Stimulated activated CD4-positive, alpha-beta T cell treated with anti-CD3 and anti-CD28 coated beads, Interleukin-2, amount 100 ng/mL, for 48 hours (primary cell): Measurements from ENCODE around the gene KIAA1614.

ENCODE experiments used
- DNase-seq, 2 donors: peaks; one replicate each; pipeline ENCODE4 v3.0.0-alpha.2; 2020

The KIAA1614 gene, protein sequence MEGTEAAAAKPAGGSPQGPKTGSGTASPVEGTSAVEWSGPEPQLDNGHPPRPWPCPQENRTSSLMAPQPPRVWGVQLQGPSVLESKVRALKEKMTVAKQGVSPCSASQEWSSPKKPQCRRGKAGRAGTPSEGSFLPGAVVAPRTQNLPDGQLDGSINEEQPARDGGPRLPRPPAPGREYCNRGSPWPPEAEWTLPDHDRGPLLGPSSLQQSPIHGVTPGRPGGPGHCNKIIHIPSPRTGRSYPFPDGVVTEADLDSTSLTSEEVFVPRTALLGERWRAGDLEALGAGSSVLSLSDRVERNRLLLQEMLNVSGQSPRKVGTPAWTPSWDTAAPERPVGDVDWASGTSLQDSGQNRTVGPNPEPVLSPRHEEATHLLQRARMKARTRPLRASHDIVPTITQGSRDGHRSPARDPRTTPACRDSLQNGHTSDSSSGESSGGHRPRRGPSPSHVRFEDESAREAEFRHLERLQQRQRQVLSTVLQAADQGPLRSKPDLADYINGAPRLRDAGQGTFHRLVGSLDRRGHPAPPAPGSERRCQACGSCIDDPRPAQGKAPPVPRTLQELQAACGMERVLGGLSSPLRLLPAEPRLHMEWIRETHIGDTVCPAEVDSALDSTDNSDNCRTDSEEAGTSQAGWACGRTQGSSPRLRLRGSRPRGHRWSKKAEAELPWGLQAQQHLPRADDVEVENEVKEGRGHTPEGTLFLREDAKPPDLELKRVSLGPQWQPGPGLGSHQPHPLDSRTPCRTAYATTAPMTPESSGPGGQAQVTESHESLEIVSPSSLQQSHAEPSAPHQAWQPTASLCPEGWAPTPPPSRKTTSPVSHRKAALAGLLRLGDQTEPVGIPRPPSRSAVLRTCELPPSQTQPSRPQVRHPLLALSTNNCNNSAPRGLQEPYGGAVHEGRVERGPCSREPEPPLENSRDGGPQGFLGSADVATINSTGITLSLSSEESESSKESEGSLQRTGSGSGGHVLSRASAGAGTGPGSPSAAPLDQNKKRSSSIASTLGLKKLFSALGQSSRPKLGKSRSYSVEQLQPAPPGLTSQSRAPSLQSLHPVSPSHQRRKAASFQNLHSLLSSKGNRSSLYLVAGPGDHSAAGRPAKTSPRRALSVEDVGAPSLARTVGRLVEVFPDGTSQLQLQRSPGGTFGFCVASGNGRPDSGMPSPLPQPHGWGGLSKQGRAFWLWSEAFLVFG

DNA sequence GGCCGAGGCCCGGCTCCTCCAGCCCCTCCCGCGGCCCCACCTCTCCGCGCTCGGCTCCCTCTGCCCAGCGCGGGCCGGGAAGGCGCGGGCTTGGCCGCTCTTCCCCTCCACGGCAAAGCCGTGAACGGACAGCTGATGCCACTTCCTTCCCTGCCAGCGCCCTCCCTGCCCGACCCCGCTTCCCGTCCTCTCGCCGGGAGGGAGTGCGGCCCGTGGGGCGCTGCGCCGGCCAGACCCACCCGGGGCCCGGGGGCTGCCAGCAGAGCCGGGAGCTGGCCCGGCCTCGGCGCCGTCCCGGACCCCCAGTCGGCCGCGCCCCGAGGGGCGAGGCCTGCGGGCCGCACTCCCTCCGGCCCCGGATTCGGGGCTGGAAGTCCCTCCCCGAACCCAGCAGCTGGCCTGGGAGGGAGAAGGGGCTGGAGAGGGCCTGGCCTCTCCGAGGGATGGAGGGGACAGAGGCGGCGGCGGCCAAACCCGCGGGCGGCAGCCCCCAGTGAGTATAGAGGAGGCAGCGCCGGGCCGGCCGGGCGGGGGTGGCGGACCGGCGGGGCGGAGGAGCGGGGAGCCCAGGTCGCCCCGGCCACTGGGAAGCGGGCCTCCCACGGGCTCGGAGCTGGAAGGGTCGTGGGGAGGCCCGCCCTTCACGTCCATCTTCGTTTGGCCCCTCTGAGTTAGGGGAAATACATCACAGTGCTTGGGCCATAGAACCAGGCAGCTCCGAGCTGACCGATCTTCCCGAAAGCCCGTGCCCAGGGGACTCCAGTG lies at the start of gene KIAA1614:
TSS of gene KIAA1614 (plus strand) at position 97 of the 765 bp plus-strand sequence. CDS start at position 444, 347 bp downstream.
- no peak for DNase-seq

DNA sequence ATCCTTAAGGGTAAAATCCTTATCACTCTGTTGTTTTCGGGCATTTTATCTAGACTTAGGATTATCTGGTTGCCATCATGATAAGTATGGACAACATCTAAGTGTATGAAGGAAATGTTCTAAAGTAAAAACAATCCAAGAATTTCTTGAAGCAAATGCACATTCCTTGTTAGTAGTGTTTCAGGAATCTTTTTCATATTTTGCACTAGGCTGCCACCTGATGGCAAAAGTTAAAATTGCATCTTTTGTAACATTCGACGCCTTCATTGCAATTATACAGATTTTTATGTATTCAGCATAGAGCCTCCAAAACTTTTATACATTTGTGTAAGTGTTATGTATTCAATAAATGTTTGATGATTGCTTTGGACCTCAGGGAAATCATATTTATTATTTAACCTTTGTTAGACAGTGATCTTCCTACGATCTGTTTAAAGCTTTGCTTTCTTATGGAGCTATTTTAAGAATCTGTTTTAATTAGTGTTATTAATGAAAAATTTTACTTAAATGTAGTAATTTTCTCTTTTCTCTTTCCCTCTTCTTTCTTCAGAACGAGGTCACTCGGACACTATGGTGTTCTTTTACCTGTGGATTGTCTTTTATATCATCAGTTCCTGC lies 49.4 kb upstream of the KIAA1614 start:
- DNase-seq, result peak; percentile 15 to 23

GRCh38 chr1:180881806-180882509 lies 30.7 kb upstream of the KIAA1614 start:
- no peak for DNase-seq

- no peak for DNase-seq
Observed at GRCh38 chr1:180884588-180885300, 28.0 kb upstream of the KIAA1614 start.

GRCh38 chr1:180886338-180886737 lies 26.4 kb upstream of the KIAA1614 start:
- no peak for DNase-seq

DNA sequence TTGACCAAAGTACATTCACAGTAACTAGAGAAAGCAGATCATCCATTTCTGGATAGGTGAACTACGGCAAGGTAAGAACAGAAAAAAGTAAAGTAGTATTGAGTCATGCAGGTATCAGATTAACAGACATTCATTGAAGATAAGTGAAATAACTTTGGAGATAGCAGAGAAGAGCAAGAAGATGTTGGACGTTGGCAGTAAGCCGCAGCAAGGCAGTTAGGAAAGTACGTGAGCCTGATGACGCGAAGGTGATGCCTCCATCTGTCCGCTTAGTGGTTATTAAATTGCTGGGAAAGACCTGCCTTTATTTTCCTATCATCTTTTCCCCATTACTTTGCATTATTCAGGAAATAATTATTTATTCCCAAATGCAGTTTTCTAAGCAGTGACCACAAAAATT lies 24.9 kb upstream of the KIAA1614 start:
- no peak for DNase-seq

- DNase-seq, result no peak
Observed at GRCh38 chr1:180888870-180889269, 23.8 kb upstream of the KIAA1614 start.

DNA sequence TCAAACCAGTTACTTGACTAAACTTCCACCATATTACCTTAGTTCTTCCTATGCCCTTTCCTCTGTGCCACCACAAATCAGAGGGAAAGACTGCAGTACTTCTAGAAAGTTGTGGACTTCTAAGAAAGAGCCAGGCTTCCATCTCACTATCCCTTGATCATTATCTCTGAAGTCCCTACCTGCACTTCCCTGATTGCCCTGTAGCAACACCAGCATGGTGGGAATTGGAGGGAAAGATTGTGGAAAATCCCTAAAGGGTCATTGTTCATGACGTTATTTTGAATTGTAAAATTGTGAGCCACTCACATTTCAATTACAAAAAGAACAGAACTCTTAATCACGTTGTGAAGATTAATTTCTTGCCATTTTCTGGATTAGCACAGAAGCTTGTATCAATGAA lies 23.4 kb upstream of the KIAA1614 start:
- no peak for DNase-seq

DNA sequence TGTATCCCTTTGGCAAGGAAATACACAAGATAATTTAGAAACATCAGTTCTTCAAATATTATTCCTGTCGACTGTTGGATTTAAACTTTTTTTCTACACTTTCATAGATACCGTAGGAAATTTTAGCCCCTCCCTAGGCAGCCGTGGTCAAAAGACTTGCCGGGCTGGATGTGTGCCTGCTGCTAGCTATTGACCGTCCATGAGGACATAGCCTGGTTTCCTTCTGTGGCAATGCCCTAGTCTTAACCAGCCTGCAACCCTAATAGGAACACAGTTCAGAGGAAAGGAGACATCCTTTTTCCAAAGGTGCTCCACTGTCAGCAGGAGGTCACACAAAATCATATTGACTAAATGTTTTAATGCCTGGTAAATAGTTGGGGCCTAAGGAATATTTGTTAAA lies 20.4 kb upstream of the KIAA1614 start:
- DNase-seq, result no peak

DNA sequence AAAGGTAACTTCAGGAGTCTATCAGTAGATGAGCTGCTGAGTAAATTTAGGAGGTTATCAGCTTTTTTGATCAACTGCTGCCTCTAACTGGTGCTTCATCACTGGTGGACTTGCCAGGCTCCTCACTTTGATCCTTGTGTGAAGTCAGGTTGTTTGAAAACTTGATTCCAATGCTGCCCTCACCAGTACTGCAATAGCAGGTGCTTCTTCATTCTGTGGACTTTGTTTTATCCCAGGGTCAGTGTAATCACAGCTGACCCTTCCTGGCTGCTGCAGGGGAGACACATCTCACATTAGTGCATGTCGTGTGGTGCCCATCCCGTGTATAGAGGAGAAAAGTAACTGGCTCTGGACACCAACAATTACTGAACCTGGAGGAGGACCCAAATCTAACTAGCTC lies 20.0 kb upstream of the KIAA1614 start:
- DNase-seq, result no peak

DNA sequence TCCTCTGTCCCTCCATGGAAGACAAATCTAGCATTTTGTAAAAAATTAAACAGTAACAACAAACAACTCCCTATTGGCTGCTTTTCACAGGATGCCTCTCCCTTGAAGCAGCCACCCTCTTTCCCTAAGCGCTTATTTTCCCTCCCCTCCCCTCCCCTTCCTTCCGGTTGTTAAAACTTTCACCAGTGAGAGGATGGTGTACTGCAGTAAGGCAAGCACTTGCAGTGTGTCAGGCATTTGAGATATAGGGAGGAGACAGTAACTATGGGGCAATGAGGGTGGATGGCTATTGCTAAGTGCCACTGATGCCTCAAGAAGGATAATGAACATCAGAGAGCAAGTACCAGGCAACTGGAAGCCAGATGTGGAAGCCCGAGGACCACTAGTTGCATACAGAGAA lies 19.1 kb upstream of the KIAA1614 start:
- DNase-seq, result no peak

GRCh38 chr1:180896161-180896560 lies 16.5 kb upstream of the KIAA1614 start:
- no peak for DNase-seq

DNA sequence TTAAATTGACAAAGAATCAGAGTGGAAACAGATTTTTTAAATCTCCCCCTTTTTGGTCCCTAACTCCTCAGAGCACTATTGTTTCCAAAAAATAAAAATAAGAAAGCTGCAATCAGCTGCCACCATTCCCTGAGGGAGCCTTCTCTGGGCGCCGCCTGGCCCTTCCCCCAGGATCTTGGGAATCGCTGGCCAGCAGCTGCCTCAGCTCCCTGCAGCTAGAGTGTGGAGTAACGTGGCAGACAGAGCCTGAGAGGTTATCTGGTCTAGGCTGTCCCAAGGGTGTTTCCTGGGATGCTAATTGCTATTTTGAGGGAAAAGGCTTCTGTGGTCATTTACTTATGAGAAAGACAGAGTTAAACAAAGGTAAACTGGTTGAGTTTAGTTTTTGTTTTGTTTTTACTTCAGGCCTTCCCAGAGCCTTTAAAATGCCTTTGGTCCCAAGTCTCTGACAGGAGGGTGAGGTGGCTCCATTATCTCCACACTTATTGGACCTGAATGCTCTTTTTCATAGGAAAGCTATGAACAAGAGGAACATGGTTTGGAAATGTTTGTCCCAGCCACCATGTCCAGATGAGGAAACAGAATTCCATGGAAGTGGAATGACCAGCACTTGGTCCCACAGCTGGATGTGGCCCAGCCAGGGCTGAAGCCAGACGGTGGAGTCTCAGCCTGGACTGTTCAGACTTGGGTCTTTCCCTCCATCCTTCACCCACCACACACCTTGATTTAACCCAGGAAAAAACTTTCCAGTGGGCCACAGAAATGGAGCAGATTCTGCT lies 14.1 kb upstream of the KIAA1614 start:
- no peak for DNase-seq

- DNase-seq, result no peak
Observed at GRCh38 chr1:180899262-180899661, 13.4 kb upstream of the KIAA1614 start.

DNA sequence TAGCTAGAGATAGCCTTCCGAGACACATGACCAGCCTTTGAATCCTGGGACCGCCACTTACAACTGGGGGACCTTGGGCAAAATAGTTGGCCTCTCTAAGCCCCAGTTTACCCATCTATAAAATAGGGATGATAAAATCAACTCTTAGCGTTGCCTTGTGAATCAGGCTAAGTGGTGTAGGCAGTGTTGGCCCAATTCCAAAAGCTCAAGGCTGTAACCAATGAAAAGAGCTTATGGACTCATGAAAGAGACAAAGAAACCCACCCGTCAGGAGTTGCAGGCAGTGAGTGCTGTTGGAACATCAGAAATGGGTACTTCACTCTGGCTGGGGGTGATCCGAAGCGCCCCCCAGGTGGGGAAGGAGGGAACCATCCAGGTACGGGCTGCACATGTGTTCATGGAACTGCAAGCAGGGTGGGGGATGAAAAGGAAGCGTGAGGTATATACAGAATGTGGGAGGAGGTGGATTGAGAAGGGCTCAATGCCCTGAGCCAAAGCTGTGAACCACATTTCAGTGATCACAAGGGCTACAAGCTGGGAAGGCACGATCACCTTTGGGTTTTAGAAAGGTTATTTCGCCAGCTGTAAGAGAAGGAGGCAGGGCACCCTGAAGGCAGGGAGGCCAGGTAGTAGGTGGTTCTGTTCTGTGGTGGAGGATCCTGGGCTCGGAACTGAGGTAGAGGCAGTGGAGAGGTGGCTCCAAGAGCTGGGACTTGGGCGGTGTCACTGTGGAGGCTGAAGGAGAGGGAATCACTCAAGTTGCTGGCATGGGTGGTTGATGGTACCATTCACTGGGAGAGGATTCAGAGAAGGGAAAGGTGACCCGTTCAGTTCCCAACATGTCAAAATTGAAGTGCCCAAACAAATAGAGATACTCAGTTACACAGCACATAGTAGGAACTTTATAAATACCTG lies 11.4 kb upstream of the KIAA1614 start:
- DNase-seq, result no peak

DNA sequence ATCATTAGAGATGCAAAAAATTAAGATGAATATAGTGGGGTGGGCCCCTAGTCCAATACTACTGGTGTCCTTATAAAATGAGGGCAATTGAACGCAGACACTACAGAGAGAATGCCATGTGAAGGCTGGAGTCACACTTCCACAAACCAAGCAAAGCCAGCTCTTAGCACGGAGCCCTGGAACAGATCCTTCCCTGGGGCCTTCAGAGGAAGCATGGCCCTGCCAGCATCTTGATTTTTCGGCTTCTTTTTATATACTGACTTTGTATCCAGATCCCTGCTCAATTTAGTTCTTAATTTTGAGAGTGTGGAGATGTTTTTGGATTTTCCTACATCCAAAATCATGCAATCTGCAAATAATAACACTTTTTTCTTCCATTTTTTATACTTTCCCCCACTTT lies 10.2 kb upstream of the KIAA1614 start:
- no peak for DNase-seq

DNA sequence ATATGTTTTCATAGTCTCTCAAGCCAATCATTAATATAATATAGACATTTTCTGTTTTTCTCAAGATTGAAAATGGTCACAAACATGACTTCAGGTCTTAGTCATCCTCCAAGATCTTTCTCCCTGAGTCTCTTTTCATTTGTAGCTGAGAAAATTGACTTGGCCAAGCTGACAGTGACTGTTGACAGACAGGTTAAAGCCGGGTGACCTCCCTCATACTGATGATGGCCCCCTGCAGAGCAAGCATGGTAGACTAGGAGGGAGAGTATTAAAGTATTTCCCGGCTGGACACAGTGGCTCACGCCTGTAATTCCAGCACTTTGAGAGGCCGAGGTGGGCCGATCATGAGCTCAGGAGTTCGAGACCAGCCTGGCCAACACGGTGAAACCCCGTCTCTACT lies 6.8 kb upstream of the KIAA1614 start:
- DNase-seq, result no peak

GRCh38 chr1:180906511-180906910 lies 6.2 kb upstream of the KIAA1614 start:
- DNase-seq, result no peak
